Loucy (cell line): ENCODE results near the gene CACNA2D4.

ENCODE experiments used
- H2AFZ ChIP-seq: fragments of 200-600 bp; sonication (generic); 2 replicates; pipeline ENCODE4 v1.6.0; 2016; ENCODE audit warnings: antibody characterized with exemption, mild to moderate bottlenecking, low read length, moderate library complexity
- H3F3A ChIP-seq: fragments of 200-600 bp; 2 replicates; pipeline ENCODE4 v1.6.0; 2016; ENCODE audit warnings: antibody characterized with exemption, low read depth, mild to moderate bottlenecking
- H3K27me3 ChIP-seq: fragments of 200-600 bp; sonication (generic); 2 replicates; pipeline ENCODE4 v1.6.1; 2014; ENCODE audit warnings: low read length, mild to moderate bottlenecking; ENCODE audit not compliant: insufficient read depth, poor library complexity, severe bottlenecking
- H3K36me3 ChIP-seq: fragments of 200-600 bp; sonication (generic); 2 replicates; pipeline ENCODE4 v1.6.1; 2016; ENCODE audit warnings: low read length; ENCODE audit not compliant: insufficient read depth
- H3K4me1 ChIP-seq: fragments of 200-600 bp; sonication (generic); 2 replicates; pipeline ENCODE4 v1.5.1; 2014; ENCODE audit warnings: low read length, mild to moderate bottlenecking; ENCODE audit not compliant: insufficient read depth, poor library complexity, severe bottlenecking
- H3K4me2 ChIP-seq: fragments of 200-600 bp; sonication (generic); 2 replicates; pipeline ENCODE4 v1.6.0; 2014; ENCODE audit warnings: antibody characterized with exemption, low read length, low read depth, mild to moderate bottlenecking; ENCODE audit not compliant: poor library complexity, severe bottlenecking
- H3K4me3 ChIP-seq: fragments of 200-600 bp; sonication (generic); 2 replicates; pipeline ENCODE4 v1.5.1; 2014; ENCODE audit warnings: low read length, mild to moderate bottlenecking, mixed read lengths; ENCODE audit not compliant: poor library complexity, severe bottlenecking
- H3K79me2 ChIP-seq: fragments of 200-600 bp; sonication (generic); 2 replicates; pipeline ENCODE4 v1.6.1; 2014; ENCODE audit warnings: low read length; ENCODE audit not compliant: insufficient read depth
- H3K9ac ChIP-seq: fragments of 200-600 bp; sonication (generic); 2 replicates; pipeline ENCODE4 v1.6.0; 2014; ENCODE audit warnings: mild to moderate bottlenecking, low read depth, low read length, moderate library complexity; ENCODE audit not compliant: poor library complexity, severe bottlenecking
- H3K9me2 ChIP-seq: fragments of 200-600 bp; sonication (generic); replicated peaks from 2 replicates; pipeline ENCODE4 v1.6.1; 2016; ENCODE audit warnings: low read depth, low read length, mixed read lengths
- H3K9me3 ChIP-seq: fragments of 200-600 bp; sonication (generic); 2 replicates; pipeline ENCODE4 v1.6.1; 2014; ENCODE audit warnings: mild to moderate bottlenecking, antibody characterized with exemption, low read length, low read depth; ENCODE audit not compliant: insufficient read depth
- H4K20me1 ChIP-seq: fragments of 200-600 bp; sonication (generic); 2 replicates; pipeline ENCODE4 v1.6.0; 2014; ENCODE audit warnings: antibody characterized with exemption, low read length, mild to moderate bottlenecking; ENCODE audit not compliant: insufficient read depth, poor library complexity, severe bottlenecking
- CTCF ChIP-seq: fragments of 200-600 bp; sonication (generic); conservative IDR thresholded peaks from 2 replicates; pipeline ENCODE4 v1.5.1; 2014; ENCODE audit warnings: mild to moderate bottlenecking, antibody characterized with exemption, low read length
- EZH2phosphoT487 ChIP-seq: fragments of 200-600 bp; IDR thresholded peaks from 2 replicates; pipeline ENCODE4 v1.6.1; 2018; ENCODE audit warnings: antibody characterized with exemption, mild to moderate bottlenecking, moderate library complexity, borderline replicate concordance

CACNA2D4 gene

GRCh38 chr12:1927751-1928351 is 9.4 kb upstream of the CACNA2D4 start:
- Histone ChIP-seq H3K9me2 (no peaks in the 10 kb centered on the region), H4K20me1 (no peaks in the 10 kb centered on the region), H3K9me3 (no peaks in the 10 kb centered on the region), H2AFZ (no peak overlapping the region), H3K36me3 (no peaks in the 10 kb centered on the region), H3K27me3 (no peaks in the 10 kb centered on the region), H3K9ac (no peak overlapping the region), H3K4me1 (peaks cover 72% of the 10 kb centered on the region), H3K4me2 (no peak overlapping the region), H3K4me3 (no peak overlapping the region), H3K79me2 (no peaks in the 10 kb centered on the region), H3F3A (no peaks in the 10 kb centered on the region)
- TF ChIP-seq CTCF (no peak), EZH2phosphoT487 (no peak)

- Histone ChIP-seq H3K4me1 (peaks cover 67% of the 10 kb centered on the region), H3K79me2 (no peaks in the 10 kb centered on the region), H3K9me2 (no peaks in the 10 kb centered on the region), H3K36me3 (no peaks in the 10 kb centered on the region), H3K9me3 (no peaks in the 10 kb centered on the region), H4K20me1 (no peaks in the 10 kb centered on the region), H2AFZ (no peak overlapping the region), H3K4me2 (no peak overlapping the region), H3F3A (no peaks in the 10 kb centered on the region), H3K4me3 (no peak overlapping the region), H3K27me3 (no peaks in the 10 kb centered on the region), H3K9ac (no peak overlapping the region)
- TF ChIP-seq EZH2phosphoT487 (no peak), CTCF (no peak)
These were observed 8.7 kb upstream of the CACNA2D4 start for GRCh38 chr12:1927051-1927680.

- Histone ChIP-seq H2AFZ (no peak overlapping the region), H3K36me3 (no peaks in the 10 kb centered on the region), H3K27me3 (no peaks in the 10 kb centered on the region), H3K9me3 (no peaks in the 10 kb centered on the region), H4K20me1 (no peaks in the 10 kb centered on the region), H3K9me2 (no peaks in the 10 kb centered on the region), H3F3A (no peaks in the 10 kb centered on the region), H3K9ac (no peak overlapping the region), H3K79me2 (no peaks in the 10 kb centered on the region), H3K4me2 (no peak overlapping the region), H3K4me3 (no peak overlapping the region), H3K4me1 (peaks cover 63% of the 10 kb centered on the region)
- TF ChIP-seq CTCF (no peak), EZH2phosphoT487 (no peak)
These were observed 7.8 kb upstream of the CACNA2D4 start for GRCh38 chr12:1926251-1926657.
